IPS DF 6.9 (cell line): ENCODE data around the gene CCN6.
"Not testable (repeated sequence)": the region's sequence is repeated elsewhere in the genome, so short reads cannot be mapped to it uniquely, and the experiment has no call there.

Experiments used
- DNase-seq: peaks from one replicate; pipeline ENCODE4 v3.0.0-alpha.2; 2013; ENCODE audit warnings: low read depth, low spot score
- H3K27ac ChIP-seq: one replicate; pipeline ENCODE4 v1.5.1; 2013; ENCODE audit warnings: low read length, control low read depth
- H3K27me3 ChIP-seq: 2 replicates; pipeline ENCODE4 v1.6.1; 2013; ENCODE audit warnings: mild to moderate bottlenecking, low read length; ENCODE audit not compliant: control insufficient read depth, insufficient read depth
- H3K36me3 ChIP-seq: 2 replicates; pipeline ENCODE4 v1.6.1; 2013; ENCODE audit warnings: low read length; ENCODE audit not compliant: control insufficient read depth, insufficient read depth
- H3K4me1 ChIP-seq: 2 replicates; pipeline ENCODE4 v1.6.1; 2013; ENCODE audit warnings: low read length; ENCODE audit not compliant: control insufficient read depth, insufficient read depth
- H3K4me3 ChIP-seq: 2 replicates; pipeline ENCODE4 v1.5.1; 2013; ENCODE audit warnings: mild to moderate bottlenecking, low read length
- H3K9me3 ChIP-seq: 2 replicates; pipeline ENCODE4 v1.6.1; 2013; ENCODE audit warnings: low read length, inconsistent platforms; ENCODE audit not compliant: control insufficient read depth, insufficient read depth
- WGBS: extraction: QIAGEN DNeasy Blood & Tissue Kit; methylation state at CpG from one replicate; pipeline ENCODE4 v1.1.7; 2013; ENCODE audit warnings: mixed read lengths, missing lambda C conversion rate; ENCODE audit not compliant: insufficient read length, insufficient coverage; 5-methylcytosine and 5-hydroxymethylcytosine counted together

CCN6 gene

GRCh38 chr6:112049996-112050395 is 3.9 kb upstream of the CCN6 start:
- no peaks in the 10 kb centered on the region for H3K4me1 ChIP-seq
- no peak overlapping the region for H3K4me3 ChIP-seq
- no CpG with 5 or more reads among the region's 7 CpGs for WGBS
- no peaks in the 10 kb centered on the region for H3K9me3 ChIP-seq
- H3K27me3 ChIP-seq = no peaks in the 10 kb centered on the region
- no peak overlapping the region for H3K27ac ChIP-seq
- H3K36me3 ChIP-seq = no peaks in the 10 kb centered on the region
- no peak for DNase-seq

- no CpG with 5 or more reads among the region's 5 CpGs for WGBS
- no peak for DNase-seq
- Histone ChIP-seq H3K4me3 (no peak overlapping the region), H3K9me3 (no peaks in the 10 kb centered on the region), H3K27me3 (no peaks in the 10 kb centered on the region), H3K4me1 (no peaks in the 10 kb centered on the region), H3K27ac (no peak overlapping the region), H3K36me3 (no peaks in the 10 kb centered on the region)
Measured at GRCh38 chr6:112050429-112050828, 3.5 kb upstream of the CCN6 start.

GRCh38 chr6:112051251-112051740 is 2.6 kb upstream of the CCN6 start:
- H3K27me3 ChIP-seq, H3K9me3 ChIP-seq, H3K36me3 ChIP-seq, DNase-seq, H3K4me3 ChIP-seq, H3K27ac ChIP-seq, H3K4me1 ChIP-seq: not testable (repeated sequence)
- WGBS = no CpG with 5 or more reads among the region's 4 CpGs

- no CpG with 5 or more reads among the region's 10 CpGs for WGBS
Measured at GRCh38 chr6:112054555-112055190, 769 bp downstream of the CCN6 start.

GRCh38 chr6:112058243-112059032 is 4.5 kb downstream of the CCN6 start:
- no peak for DNase-seq
- no peak overlapping the region for H3K27ac ChIP-seq
- H3K36me3 ChIP-seq = no peaks in the 10 kb centered on the region
- H3K4me3 ChIP-seq = no peak overlapping the region
- WGBS = no CpG with 5 or more reads among the region's 4 CpGs
- no peaks in the 10 kb centered on the region for H3K9me3 ChIP-seq
- no peaks in the 10 kb centered on the region for H3K27me3 ChIP-seq
- no peaks in the 10 kb centered on the region for H3K4me1 ChIP-seq

More at GRCh38 chr6:112054555-112055190, 769 bp downstream of the CCN6 start:
- no peaks in the 10 kb centered on the region for H3K4me1 ChIP-seq
- DNase-seq = no peak
- H3K36me3 ChIP-seq = no peaks in the 10 kb centered on the region
- no peak overlapping the region for H3K4me3 ChIP-seq
- H3K27ac ChIP-seq = no peak overlapping the region
- H3K9me3 ChIP-seq = no peaks in the 10 kb centered on the region
- H3K27me3 ChIP-seq = no peaks in the 10 kb centered on the region

GRCh38 chr6:112061605-112062004 is 7.7 kb downstream of the CCN6 start:
- no peak for DNase-seq
- no peak overlapping the region for H3K4me3 ChIP-seq
- no CpG with 5 or more reads among the region's 4 CpGs for WGBS
- H3K27me3 ChIP-seq = no peaks in the 10 kb centered on the region
- H3K9me3 ChIP-seq = no peaks in the 10 kb centered on the region
- H3K4me1 ChIP-seq = no peaks in the 10 kb centered on the region
- H3K27ac ChIP-seq = no peak overlapping the region
- no peaks in the 10 kb centered on the region for H3K36me3 ChIP-seq

- WGBS = no CpG with 5 or more reads among the region's 3 CpGs
Measured at GRCh38 chr6:112062966-112063365, 9.1 kb downstream of the CCN6 start.

GRCh38 chr6:112065426-112065986 is 11.6 kb downstream of the CCN6 start:
- Histone ChIP-seq H3K4me3 (no peak overlapping the region), H3K27me3 (no peaks in the 10 kb centered on the region), H3K27ac (no peak overlapping the region), H3K9me3 (no peaks in the 10 kb centered on the region), H3K36me3 (no peaks in the 10 kb centered on the region), H3K4me1 (no peaks in the 10 kb centered on the region)
- WGBS = no CpG with 5 or more reads among the region's 6 CpGs
- no peak for DNase-seq

More at GRCh38 chr6:112062966-112063365, 9.1 kb downstream of the CCN6 start:
- Histone ChIP-seq H3K27ac (no peak overlapping the region), H3K4me1 (no peaks in the 10 kb centered on the region), H3K9me3 (no peaks in the 10 kb centered on the region), H3K27me3 (no peaks in the 10 kb centered on the region), H3K36me3 (no peaks in the 10 kb centered on the region), H3K4me3 (no peak overlapping the region)
- DNase-seq = no peak

GRCh38 chr6:112066606-112067005 is 12.7 kb downstream of the CCN6 start:
- Histone ChIP-seq H3K27ac (no peak overlapping the region), H3K36me3 (no peaks in the 10 kb centered on the region)
- WGBS = no CpG with 5 or more reads among the region's 3 CpGs

GRCh38 chr6:112081569-112081968 is 27.7 kb downstream of the CCN6 start:
- Histone ChIP-seq H3K4me3 (no peak overlapping the region), H3K27me3 (no peaks in the 10 kb centered on the region), H3K36me3 (no peaks in the 10 kb centered on the region), H3K4me1 (no peaks in the 10 kb centered on the region), H3K9me3 (no peaks in the 10 kb centered on the region), H3K27ac (no peak overlapping the region)
- no CpG with 5 or more reads among the region's 4 CpGs for WGBS
- DNase-seq = no peak

More at GRCh38 chr6:112066606-112067005, 12.7 kb downstream of the CCN6 start:
- Histone ChIP-seq H3K9me3 (no peaks in the 10 kb centered on the region), H3K4me3 (no peak overlapping the region), H3K4me1 (no peaks in the 10 kb centered on the region), H3K27me3 (no peaks in the 10 kb centered on the region)
- DNase-seq = no peak
